NCI-H2107 (cell line): Measurements from ENCODE around the gene PTF1A.

Experiments used
- DNase-seq: peaks from one replicate; lab custom pipeline; 2025; lab: John Stamatoyannopoulos, UW

The PTF1A gene

GRCh38 chr10:23191764-23192711 is at the start of gene PTF1A:
Gene PTF1A, plus strand, starts transcription at chr10:23192312. Its CDS starts 219 bp downstream, at chr10:23192531.
- no peak for DNase-seq

DNA sequence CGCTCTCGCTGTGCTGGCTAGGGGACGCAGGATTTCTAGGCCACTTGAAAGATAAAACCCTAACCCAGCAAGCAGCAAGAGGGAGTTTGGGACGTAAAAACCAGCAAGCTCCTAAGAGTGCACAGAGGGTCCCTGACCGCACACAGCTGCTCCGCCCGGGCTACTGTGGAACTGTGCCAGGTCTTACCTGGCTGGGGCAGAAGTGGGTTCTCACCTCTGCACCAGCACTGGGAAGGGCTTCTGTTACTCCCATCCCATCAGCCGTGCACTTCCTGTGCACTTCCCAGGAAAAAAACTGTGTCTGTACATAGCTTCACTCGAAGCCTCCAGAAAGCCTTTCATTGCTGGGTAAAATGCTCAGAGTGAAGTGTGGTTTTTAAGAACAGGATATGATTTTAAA is 45.9 kb upstream of the PTF1A start:
- no peak for DNase-seq

- DNase-seq = no peak
Measured at GRCh38 chr10:23147035-23147434, 45.1 kb upstream of the PTF1A start.

DNA sequence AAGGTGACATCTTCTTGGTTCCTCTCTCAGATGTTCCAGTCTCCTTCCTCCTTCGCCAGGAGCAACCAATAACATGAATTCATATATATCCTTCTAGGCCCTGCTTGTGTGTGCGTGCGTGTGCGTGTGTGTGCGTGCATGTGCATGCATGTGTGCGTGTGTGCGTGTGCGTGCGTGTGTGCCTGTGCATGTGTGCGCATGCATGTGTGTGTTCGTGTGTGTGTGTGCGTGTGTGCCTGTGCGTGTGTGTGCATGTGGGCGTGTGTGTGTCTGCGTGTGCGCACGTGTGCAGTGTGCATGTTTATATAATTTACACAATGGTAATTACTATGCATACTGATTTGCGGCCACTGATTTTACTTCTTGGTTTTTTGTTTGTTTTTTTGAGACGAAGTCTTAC is 43.9 kb upstream of the PTF1A start:
- no peak for DNase-seq

DNA sequence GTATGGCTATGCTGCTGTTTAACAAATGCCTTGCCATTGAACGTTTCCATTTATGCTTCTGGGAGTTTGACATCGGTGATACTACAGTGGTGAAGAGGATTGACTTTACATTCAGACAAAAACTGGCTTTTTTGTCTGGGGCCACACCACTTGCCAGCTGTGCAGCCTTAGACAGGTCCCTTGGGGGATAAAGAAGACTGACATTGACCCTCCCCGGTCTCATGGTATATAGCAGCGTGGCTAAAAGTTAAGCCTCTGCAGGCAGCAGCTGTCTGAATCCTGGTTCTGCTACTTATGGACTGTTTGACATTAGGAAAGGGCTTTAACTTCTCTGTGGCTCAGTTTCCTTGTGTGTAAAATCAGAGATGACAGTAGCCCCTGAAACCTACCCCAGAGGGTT is 42.0 kb upstream of the PTF1A start:
- no peak for DNase-seq

DNA sequence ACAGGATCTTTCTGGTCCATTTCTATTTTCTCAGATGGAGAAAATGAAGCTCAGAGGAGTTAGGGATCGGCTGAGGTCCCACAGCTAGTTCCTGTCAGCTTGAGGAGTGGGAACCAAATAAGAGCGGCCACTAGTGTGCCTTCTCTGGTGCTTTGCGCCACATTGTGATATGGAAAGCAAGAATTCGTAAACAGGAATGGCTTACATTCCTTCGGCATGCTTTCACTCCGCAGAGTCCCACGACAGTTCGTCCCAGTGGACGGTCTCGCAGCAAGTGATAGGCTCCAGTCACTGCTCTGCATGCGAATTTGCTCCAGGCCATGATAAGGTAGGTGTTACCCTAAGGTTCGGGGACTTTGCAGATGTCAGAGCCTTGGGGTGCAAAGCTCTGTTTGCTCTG is 41.5 kb upstream of the PTF1A start:
- no peak for DNase-seq

- no peak for DNase-seq
Measured at GRCh38 chr10:23151071-23151470, 41.0 kb upstream of the PTF1A start.

DNA sequence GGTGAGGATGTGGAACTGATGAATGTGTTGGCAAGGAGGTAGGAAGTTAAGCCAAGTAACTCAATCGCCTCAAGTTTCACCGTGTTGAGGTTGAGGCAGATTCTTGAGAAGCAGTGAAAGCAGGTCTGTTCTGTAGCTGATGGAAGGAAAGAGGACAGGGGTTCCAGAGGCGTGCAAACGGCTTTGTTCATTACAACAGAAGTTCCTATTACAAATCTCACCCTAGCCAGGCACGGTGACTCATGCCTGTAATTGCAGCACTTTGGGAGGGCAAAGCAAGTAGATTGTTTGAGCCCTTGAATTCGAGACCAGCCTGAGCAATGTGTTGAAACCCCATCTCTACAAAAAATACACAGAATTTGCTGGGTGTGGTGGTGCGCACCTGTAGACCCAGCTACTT is 36.9 kb upstream of the PTF1A start:
- DNase-seq = no peak

GRCh38 chr10:23156447-23157150 is 35.5 kb upstream of the PTF1A start:
- DNase-seq = no peak

- no peak for DNase-seq
Measured at GRCh38 chr10:23157239-23157681, 34.9 kb upstream of the PTF1A start.

GRCh38 chr10:23157691-23158369 is 34.3 kb upstream of the PTF1A start:
- no peak for DNase-seq

DNA sequence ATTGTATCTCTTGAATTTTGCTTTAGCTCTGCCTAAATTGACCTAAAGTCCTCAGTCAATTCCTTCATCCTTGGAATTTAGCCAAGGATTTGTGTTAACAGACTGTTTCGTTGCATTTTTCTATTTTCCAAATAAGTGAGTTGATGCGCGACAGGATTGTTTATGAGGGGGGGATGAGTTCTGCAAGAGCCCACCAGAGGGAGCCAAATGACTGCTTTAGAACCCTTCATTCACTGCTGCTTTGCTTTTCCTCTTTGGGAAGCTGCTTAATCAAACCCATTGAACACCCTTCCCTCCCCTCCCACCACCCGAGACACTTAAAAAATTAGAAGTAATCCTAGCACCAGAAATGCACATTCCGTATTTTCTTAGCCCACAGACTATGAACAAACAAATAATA is 33.7 kb upstream of the PTF1A start:
- peak; percentile 8 for DNase-seq

DNA sequence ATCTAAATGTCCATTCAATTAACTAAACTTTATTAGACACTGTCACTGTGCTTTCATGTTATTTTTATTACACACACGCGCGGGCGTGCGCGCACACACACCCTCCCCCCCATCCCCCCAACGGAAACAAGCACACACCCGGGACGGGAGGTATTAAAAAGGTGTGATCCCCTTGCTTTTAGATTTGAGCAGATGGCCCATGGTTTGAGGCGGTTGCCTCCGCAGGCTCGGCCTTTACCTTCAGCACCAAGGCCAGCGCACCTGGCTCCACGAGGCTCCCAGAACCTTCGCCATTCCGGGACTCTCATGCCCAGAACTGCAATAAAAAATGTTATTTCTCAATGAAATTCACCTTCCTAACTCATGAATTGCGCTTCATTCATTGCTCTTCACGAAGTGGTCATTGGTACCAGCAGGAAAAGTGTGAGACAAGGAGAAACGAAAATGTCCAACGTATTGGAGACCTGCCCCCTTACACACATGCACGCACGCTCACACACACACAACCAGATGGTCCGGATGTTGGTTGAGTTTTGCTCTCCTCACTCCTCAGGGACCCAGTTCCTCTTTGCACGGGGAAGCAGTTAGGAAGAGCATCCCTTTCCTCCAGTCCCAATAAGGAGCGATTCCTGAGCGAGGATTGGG is 20.8 kb upstream of the PTF1A start:
- DNase-seq = no peak

DNA sequence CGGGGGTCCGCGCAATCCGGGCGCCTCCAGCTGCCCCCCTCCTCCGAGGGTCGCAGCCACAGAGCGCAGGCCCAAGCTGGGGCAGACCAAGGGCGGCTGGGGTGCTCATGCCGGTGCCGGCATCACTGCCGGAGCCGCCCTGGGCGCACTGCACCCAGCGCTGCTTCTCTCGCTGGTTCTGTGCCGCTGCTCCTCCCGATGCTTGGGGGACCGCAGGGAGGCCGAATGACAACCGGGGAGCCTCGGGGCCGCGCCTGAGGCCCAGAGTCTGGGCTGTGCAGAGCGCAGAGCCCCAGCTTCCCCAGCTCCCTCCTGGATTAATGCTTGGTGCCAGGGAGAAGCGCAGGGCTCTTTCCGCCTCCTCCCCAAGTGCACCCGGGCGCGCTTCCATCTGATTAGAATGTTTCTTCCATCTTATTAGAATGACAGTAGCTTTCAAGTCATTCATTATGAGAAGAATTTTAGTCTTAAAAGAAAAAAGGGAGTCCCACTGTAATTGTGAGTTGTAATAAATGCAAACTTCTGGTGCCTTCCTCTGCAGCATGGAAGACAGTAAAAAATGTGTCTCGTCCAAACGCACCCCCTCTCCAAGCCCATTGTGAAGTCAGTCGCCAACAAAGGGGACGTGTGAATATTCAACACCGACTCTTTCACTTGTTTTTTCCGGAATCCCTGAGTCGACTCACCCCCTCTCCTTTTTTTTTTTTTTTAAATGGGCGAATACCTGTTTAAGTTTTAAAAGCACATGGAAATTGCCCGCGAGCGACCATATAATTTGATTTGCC is 19.5 kb upstream of the PTF1A start:
- no peak for DNase-seq

- no peak for DNase-seq
Measured at GRCh38 chr10:23173214-23174073, 18.7 kb upstream of the PTF1A start.

DNA sequence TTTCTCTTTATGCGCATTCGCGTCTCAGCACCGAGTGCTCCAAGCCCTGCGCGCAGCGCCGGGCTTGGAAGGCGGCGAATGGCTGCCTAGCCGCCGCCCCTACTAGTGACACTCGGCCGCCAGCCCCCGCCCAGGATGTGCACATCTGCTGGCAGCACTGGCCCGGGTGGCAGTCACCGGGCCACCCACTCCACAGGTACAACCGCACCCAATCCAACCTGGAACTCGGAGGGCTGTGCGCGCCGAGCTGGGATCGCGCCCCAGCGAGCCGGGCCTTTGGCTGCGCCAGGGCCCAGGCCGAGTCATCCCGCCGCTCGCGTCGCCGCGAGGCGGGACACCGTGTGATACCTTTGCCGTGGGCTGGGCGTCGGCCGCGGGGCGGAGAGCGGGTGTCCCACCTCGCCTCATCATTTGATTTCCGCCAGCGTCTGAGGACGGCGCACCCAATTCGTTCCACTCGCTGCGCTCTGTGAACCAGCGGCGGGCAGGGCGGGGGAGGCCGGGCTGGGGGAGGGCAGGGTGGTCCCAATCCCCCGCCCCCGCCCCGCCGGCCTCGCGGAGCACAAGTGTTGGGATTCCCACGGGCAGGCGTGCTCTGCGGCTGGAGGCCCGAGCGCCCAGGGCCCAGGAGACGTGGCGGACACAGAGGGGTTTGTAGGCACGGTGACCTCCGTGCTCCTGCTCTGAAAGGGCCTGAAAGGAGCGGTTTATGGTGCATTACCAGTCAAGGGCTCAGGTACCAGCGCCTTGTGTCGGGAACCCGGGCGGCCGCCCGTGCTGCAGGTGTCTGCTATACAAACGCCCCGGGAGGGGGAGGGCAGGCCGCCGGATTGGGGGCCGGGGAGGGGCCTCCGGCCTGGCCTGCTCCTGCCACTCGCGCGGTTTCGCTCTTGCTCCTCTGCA is 17.8 kb upstream of the PTF1A start:
- no peak for DNase-seq

GRCh38 chr10:23174977-23175512 is 17.1 kb upstream of the PTF1A start:
- DNase-seq = no peak

DNA sequence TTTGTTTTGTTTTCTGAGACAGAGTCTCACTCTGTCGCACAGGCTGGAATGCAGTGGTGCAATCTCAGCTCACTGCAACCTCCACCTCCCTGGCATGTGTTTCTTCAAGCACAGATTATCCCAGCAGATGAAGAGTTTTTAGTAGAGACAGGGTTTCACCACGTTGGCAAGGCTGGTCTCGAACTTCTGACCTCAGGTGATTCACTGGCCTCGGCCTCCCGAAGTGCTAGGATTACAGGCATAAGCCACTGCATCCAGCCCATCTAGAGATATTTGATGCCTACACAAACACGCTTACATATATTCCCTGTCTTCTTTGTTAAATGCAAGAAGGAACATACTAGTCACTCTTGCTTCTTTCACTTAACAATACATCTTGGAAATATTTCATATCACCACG is 5.9 kb upstream of the PTF1A start:
- no peak for DNase-seq

DNA sequence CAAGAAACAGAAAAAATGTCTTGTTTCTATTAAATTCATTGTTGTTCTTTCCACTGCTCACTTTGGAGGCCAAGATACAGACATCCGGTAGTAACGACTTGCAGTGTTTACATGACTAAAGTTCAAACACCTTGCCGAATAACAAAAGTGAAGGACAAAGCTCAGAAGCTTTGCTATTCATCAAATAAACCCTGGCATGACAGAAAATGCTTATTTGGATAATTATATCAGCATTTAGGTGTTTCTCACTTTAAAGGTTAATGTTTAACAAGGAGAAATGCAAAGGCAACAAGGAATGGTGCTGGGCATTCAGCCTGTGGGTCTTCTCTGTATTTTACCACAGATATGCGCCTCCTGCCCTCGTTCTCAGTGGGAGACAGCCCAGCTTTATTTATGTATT is 5.4 kb upstream of the PTF1A start:
- DNase-seq = no peak
